A673 (cell line): ENCODE measurements around the gene MTOR.

Experiments used
- EZH2 ChIP-seq: fragments of 200-600 bp; sonication (generic); IDR thresholded peaks from 2 replicates; pipeline ENCODE4 v1.6.1; 2017; ENCODE audit warnings: borderline replicate concordance, low read depth, mild to moderate bottlenecking, mixed read lengths, antibody characterized with exemption, low read length; ENCODE audit not compliant: poor library complexity, severe bottlenecking
- TF ChIP-seq, protein P1 (sequence below): fragments of 300-800, 200-600 bp; sonication (generic); conservative IDR thresholded peaks from 2 replicates; pipeline ENCODE4 v1.5.1; 2017; ENCODE audit warnings: low read depth, mild to moderate bottlenecking, antibody characterized with exemption, low read length, moderate library complexity, mixed read lengths

DNA sequence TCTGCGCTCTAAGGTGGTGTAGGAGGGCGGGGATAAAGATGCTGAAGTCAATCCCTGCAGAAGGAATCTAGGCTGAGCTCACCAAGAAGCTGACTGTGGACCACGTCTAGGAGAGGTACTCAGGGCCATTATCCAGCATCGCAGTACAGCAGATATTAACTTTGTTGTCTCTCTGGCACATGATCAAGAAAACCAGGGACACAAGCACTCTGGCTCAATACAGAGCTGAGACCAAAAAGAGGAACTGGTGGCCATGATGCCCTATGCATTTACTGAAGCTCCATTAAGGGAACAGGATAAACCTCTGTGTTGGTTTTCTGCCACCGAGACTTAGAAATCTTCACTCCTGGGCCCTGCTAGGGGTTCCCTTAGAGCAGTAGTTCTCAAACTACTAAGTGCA is 111.2 kb downstream of the MTOR start:
- TF ChIP-seq, protein P1, sequence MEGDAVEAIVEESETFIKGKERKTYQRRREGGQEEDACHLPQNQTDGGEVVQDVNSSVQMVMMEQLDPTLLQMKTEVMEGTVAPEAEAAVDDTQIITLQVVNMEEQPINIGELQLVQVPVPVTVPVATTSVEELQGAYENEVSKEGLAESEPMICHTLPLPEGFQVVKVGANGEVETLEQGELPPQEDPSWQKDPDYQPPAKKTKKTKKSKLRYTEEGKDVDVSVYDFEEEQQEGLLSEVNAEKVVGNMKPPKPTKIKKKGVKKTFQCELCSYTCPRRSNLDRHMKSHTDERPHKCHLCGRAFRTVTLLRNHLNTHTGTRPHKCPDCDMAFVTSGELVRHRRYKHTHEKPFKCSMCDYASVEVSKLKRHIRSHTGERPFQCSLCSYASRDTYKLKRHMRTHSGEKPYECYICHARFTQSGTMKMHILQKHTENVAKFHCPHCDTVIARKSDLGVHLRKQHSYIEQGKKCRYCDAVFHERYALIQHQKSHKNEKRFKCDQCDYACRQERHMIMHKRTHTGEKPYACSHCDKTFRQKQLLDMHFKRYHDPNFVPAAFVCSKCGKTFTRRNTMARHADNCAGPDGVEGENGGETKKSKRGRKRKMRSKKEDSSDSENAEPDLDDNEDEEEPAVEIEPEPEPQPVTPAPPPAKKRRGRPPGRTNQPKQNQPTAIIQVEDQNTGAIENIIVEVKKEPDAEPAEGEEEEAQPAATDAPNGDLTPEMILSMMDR = no peak
- TF ChIP-seq EZH2 = no peak
